PC-9 (cell line): ENCODE results near the gene LAP3. TPM values are rescaled to one million over a fixed set of nuclear protein-coding genes. Genes with fewer than 3 reads are reported as not detected.

Experiments
- BruUV-seq: library from RNA; stranded (reverse); fragments of 400-500 nt; replicated peaks from 2 replicates; lab custom pipeline; 2021; lab: Mats Ljungman, UMichigan
- CTCF ChIA-PET: fragments of 300-600 bp; sonication (Branson Sonifier 250); formaldehyde crosslinking; loops from one replicate; lab custom pipeline; 2022; ENCODE audit warnings: antibody characterized with exemption; lab: Charles Lee
- POLR2A ChIA-PET: fragments of 300-600 bp; sonication (Branson Sonifier 250); formaldehyde crosslinking; loops from one replicate; lab custom pipeline; 2022; ENCODE audit warnings: antibody characterized with exemption; ENCODE audit not compliant: unreplicated experiment; lab: Charles Lee
- DNase-seq, 2 experiments: peaks; one replicate each; pipeline versions ENCODE4 v3.0.0 to v3.0.0-alpha.2; 2015 to 2022; ENCODE audit warnings: mixed read lengths in 1 of 2
- H2AFZ ChIP-seq: fragments of 200-600 bp; sonication (generic); 2 replicates; pipeline ENCODE4 v1.8.1; 2017; ENCODE audit warnings: antibody characterized with exemption
- H3F3A ChIP-seq: fragments of 200-600 bp; sonication (generic); 2 replicates; pipeline ENCODE4 v1.8.1; 2017; ENCODE audit warnings: antibody characterized with exemption, mild to moderate bottlenecking, low read depth; ENCODE audit not compliant: insufficient read depth
- H3K27ac ChIP-seq: fragments of 200-600 bp; sonication (generic); 2 replicates; pipeline ENCODE4 v1.6.1; 2016; ENCODE audit warnings: mixed run types
- H3K27me3 ChIP-seq: fragments of 200-600 bp; sonication (generic); 2 replicates; pipeline ENCODE4 v1.6.1; 2016; ENCODE audit warnings: low read depth, mixed run types; ENCODE audit not compliant: insufficient read depth
- H3K36me3 ChIP-seq: fragments of 200-600 bp; sonication (generic); 2 replicates; pipeline ENCODE4 v1.6.1; 2016; ENCODE audit warnings: low read depth, mixed run types
- H3K4me1 ChIP-seq: fragments of 200-600 bp; sonication (generic); replicated peaks from 2 replicates; pipeline ENCODE4 v1.6.1; 2016; ENCODE audit warnings: mixed run types; ENCODE audit not compliant: insufficient read depth
- H3K4me2 ChIP-seq: fragments of 200-600 bp; sonication (generic); 2 replicates; pipeline ENCODE4 v1.6.1; 2017; ENCODE audit warnings: mixed run types
- H3K4me3 ChIP-seq: fragments of 200-600 bp; sonication (generic); 2 replicates; pipeline ENCODE4 v1.6.1; 2016; ENCODE audit warnings: mixed run types
- H3K79me2 ChIP-seq: fragments of 200-600 bp; sonication (generic); 2 replicates; pipeline ENCODE4 v1.6.1; 2017; ENCODE audit warnings: low read depth, mixed run types
- H3K9me2 ChIP-seq: fragments of 200-600 bp; sonication (generic); 2 replicates; pipeline ENCODE4 v1.8.1; 2017; ENCODE audit warnings: mild to moderate bottlenecking; ENCODE audit not compliant: insufficient read depth
- H3K9me3 ChIP-seq: fragments of 200-600 bp; sonication (generic); 2 replicates; pipeline ENCODE4 v1.8.1; 2016; ENCODE audit warnings: low read depth; ENCODE audit not compliant: insufficient read depth
- H4K20me1 ChIP-seq: fragments of 200-600 bp; sonication (generic); 2 replicates; pipeline ENCODE4 v1.8.1; 2017; ENCODE audit not compliant: insufficient read depth
- CTCF ChIP-seq: fragments of 200-600 bp; sonication (generic); conservative IDR thresholded peaks from 2 replicates; pipeline ENCODE4 v1.6.1; 2017; ENCODE audit warnings: mixed run types, antibody characterized with exemption, mild to moderate bottlenecking, moderate library complexity
- EZH2 ChIP-seq: fragments of 200-600 bp; sonication (generic); IDR thresholded peaks from 2 replicates; pipeline ENCODE4 v1.8.0; 2017; ENCODE audit warnings: antibody characterized with exemption, low read depth
- intact Hi-C: fragments of 100-400 bp; cut with micrococcal nuclease; formaldehyde crosslinking; loops from one replicate; pipeline ENCODE4 v1.10.0; 2022; ENCODE audit not compliant: unreplicated experiment
- total RNA-seq: library from RNA; stranded (reverse); gene quantifications from 2 replicates; pipeline ENCODE4 v1.2.3, GENCODE V29; 2021

Gene LAP3
- total RNA-seq, 1 experiment from 2014 or later: 43.9 TPM

DNA sequence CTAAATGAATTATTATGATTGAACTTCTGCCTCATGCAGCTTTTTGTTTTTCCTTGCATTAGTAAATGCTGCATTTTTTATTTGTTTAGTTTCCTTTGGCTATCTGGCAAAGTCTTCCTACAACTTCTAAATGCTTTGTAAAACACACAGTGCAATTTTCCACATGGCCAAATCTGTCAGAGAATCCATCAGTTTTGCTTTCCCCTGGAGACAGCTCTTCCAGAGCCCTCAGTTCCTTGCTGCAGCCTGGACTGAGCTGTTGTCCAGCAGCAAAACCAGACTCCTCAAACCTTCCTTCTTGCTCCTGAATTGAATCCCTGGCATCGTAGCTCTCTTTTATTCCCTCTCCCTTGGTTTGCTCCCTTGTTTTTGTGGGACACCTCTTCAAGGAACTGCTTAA lies 80.1 kb downstream of the LAP3 start:
- TF ChIP-seq EZH2: no peak
- no peak for TF ChIP-seq CTCF
- intact Hi-C loops: no loop called here
- no peaks in the 10 kb centered on the region for H3K9me3 ChIP-seq
- H3K27ac ChIP-seq: no peak overlapping the region
- H3K79me2 ChIP-seq: no peaks in the 10 kb centered on the region
- no peaks in the 10 kb centered on the region for H3K36me3 ChIP-seq
- H3K4me2 ChIP-seq: no peak overlapping the region
- no peaks in the 10 kb centered on the region for H3K9me2 ChIP-seq
- BruUV-seq: no TSS peak
- ChIA-PET CTCF (no interaction called here), POLR2A (no interaction called here)
- no peaks in the 10 kb centered on the region for H4K20me1 ChIP-seq
- no peaks in the 10 kb centered on the region for H3K4me1 ChIP-seq
- no peak overlapping the region for H3K4me3 ChIP-seq
- no peak overlapping the region for H2AFZ ChIP-seq
- H3K27me3 ChIP-seq: no peaks in the 10 kb centered on the region
- DNase-seq: no peak
- no peaks in the 10 kb centered on the region for H3F3A ChIP-seq

Other genes starting within 250 kb of the LAP3 start
- gene QDPR, start 65.1 kb upstream of the LAP3 start, total RNA-seq: 14.0 and 27.8 TPM in 2 replicates
- gene CLRN2, start 62.0 kb upstream of the LAP3 start, total RNA-seq: not detected in 2 replicates
- 39.0 and 43.1 TPM in 2 replicates for gene MED28, start 37.4 kb downstream of the LAP3 start, total RNA-seq
- not detected in 2 replicates for gene FAM184B, start 204.4 kb downstream of the LAP3 start, total RNA-seq
- 53.2 and 54.2 TPM in 2 replicates for gene DCAF16, start 233.6 kb downstream of the LAP3 start, total RNA-seq
- gene NCAPG, start 233.8 kb downstream of the LAP3 start, total RNA-seq: 36.8 and 53.7 TPM in 2 replicates